HepG2 (cell line): ENCODE results near the gene UNC5CL. TPM values are rescaled to one million over a fixed set of nuclear protein-coding genes. Genes with fewer than 3 reads are reported as not detected.

Experiments
- BORCS8-MEF2B ChIP-seq: sonication (generic); formaldehyde crosslinking; IDR thresholded peaks from 2 replicates; pipeline ENCODE4 v1.8.0; 2022; ENCODE audit warnings: mild to moderate bottlenecking, missing genetic modification reagents
- CBX2 ChIP-seq, 2 experiments: fragments of 200-600 bp in 1 of 2; sonication (generic); formaldehyde crosslinking in 1 of 2; IDR thresholded peaks; 2 replicates each; pipeline versions ENCODE4 v1.7.0 to v1.8.1; 2018 to 2022; ENCODE audit warnings: low read depth in 2 of 2, low read length in 1 of 2, mild to moderate bottlenecking in 1 of 2, missing genetic modification reagents in 1 of 2
- CEBPG ChIP-seq: IDR thresholded peaks from 2 replicates; pipeline ENCODE4 v1.6.1; 2016
- CENPBD1 ChIP-seq: sonication (generic); formaldehyde crosslinking; IDR thresholded peaks from 2 replicates; pipeline ENCODE4 v1.8.0; 2022; ENCODE audit warnings: missing genetic modification reagents, low read depth, mild to moderate bottlenecking, borderline replicate concordance
- CTCF ChIP-seq: sonication (generic); formaldehyde crosslinking; IDR thresholded peaks from 2 replicates; pipeline ENCODE4 v1.5.0; 2020; ENCODE audit warnings: mild to moderate bottlenecking, missing genetic modification reagents, moderate library complexity
- GABPA ChIP-seq, 2 experiments: IDR thresholded peaks; 2 replicates each; pipeline ENCODE4 v1.6.1; 2011 to 2016; ENCODE audit warnings: low read depth in 2 of 2, low read length in 1 of 2, missing biosample characterization in 1 of 2, missing genetic modification characterization in 1 of 2
- HINFP ChIP-seq: sonication (generic); formaldehyde crosslinking; IDR thresholded peaks from 2 replicates; pipeline ENCODE4 v1.4.0; 2020; ENCODE audit warnings: low read depth, mild to moderate bottlenecking, missing genetic modification reagents
- MIXL1 ChIP-seq: IDR thresholded peaks from 2 replicates; pipeline ENCODE4 v1.6.1; 2016
- NKX3-1 ChIP-seq: sonication (generic); formaldehyde crosslinking; IDR thresholded peaks from 2 replicates; pipeline ENCODE4 v1.5.0; 2020; ENCODE audit warnings: missing genetic modification reagents
- NRL ChIP-seq: sonication (generic); formaldehyde crosslinking; IDR thresholded peaks from 2 replicates; pipeline ENCODE4 v1.5.0; 2020; ENCODE audit warnings: missing genetic modification reagents, mild to moderate bottlenecking, moderate library complexity, borderline replicate concordance
- PTBP1 ChIP-seq: fragments of 200-400 bp; formaldehyde crosslinking; IDR thresholded peaks from 2 replicates; pipeline ENCODE4 v1.6.1; 2018; ENCODE audit warnings: low read length, low read depth; ENCODE audit not compliant: poor library complexity, severe bottlenecking
- SP1 ChIP-seq, 2 experiments: fragments of 450-650 bp in 1 of 2; sonication (generic) in 1 of 2; formaldehyde crosslinking in 1 of 2; IDR thresholded peaks; 2 replicates each; pipeline versions ENCODE4 v1.4.0 to v1.6.1; 2016 to 2020; ENCODE audit warnings: missing genetic modification reagents in 1 of 2
- XBP1 ChIP-seq: sonication (generic); formaldehyde crosslinking; IDR thresholded peaks from 2 replicates; pipeline ENCODE4 v1.5.0; 2020; ENCODE audit warnings: missing genetic modification reagents
- ZBTB26 ChIP-seq: IDR thresholded peaks from 2 replicates; pipeline ENCODE4 v1.6.1; 2016; ENCODE audit warnings: missing compliant biosample characterization, missing genetic modification reagents, borderline replicate concordance
- ZBTB42 ChIP-seq: sonication (generic); formaldehyde crosslinking; IDR thresholded peaks from 2 replicates; pipeline ENCODE4 v1.5.0; 2020; ENCODE audit warnings: mild to moderate bottlenecking, missing genetic modification reagents
- ZFP82 ChIP-seq: sonication (generic); formaldehyde crosslinking; IDR thresholded peaks from 2 replicates; pipeline ENCODE4 v1.5.1; 2020; ENCODE audit warnings: mild to moderate bottlenecking, missing genetic modification reagents, borderline replicate concordance
- ZNF143 ChIP-seq: sonication (generic); formaldehyde crosslinking; IDR thresholded peaks from 2 replicates; pipeline ENCODE4 v1.4.0; 2020; ENCODE audit warnings: missing genetic modification reagents
- ZNF501 ChIP-seq: sonication (generic); formaldehyde crosslinking; IDR thresholded peaks from 2 replicates; pipeline ENCODE4 v1.5.1; 2020; ENCODE audit warnings: mild to moderate bottlenecking, moderate library complexity, missing genetic modification reagents
- ZNF557 ChIP-seq: sonication (generic); formaldehyde crosslinking; IDR thresholded peaks from 2 replicates; pipeline ENCODE4 v1.4.0; 2020; ENCODE audit warnings: missing genetic modification reagents
- ZNF567 ChIP-seq: sonication (generic); formaldehyde crosslinking; IDR thresholded peaks from 2 replicates; pipeline ENCODE4 v1.8.1; 2023; ENCODE audit warnings: mild to moderate bottlenecking, missing genetic modification reagents, borderline replicate concordance
- ZNF570 ChIP-seq: sonication (generic); formaldehyde crosslinking; IDR thresholded peaks from 2 replicates; pipeline ENCODE4 v1.4.0; 2020; ENCODE audit warnings: mild to moderate bottlenecking, missing genetic modification reagents, borderline replicate concordance
- ZNF605 ChIP-seq: sonication (generic); formaldehyde crosslinking; IDR thresholded peaks from 2 replicates; pipeline ENCODE4 v1.8.0; 2022; ENCODE audit warnings: mild to moderate bottlenecking, missing genetic modification reagents
- ZNF652 ChIP-seq: IDR thresholded peaks from 2 replicates; pipeline ENCODE4 v1.6.1; 2016; ENCODE audit warnings: low read depth, borderline replicate concordance
- ZNF781 ChIP-seq: sonication (generic); formaldehyde crosslinking; IDR thresholded peaks from 2 replicates; pipeline ENCODE4 v1.5.1; 2020; ENCODE audit warnings: borderline replicate concordance, mild to moderate bottlenecking, missing genetic modification reagents; ENCODE audit errors: not compliant biosample characterization
- ZNF782 ChIP-seq: sonication (generic); formaldehyde crosslinking; IDR thresholded peaks from 2 replicates; pipeline ENCODE4 v1.4.0; 2020; ENCODE audit warnings: missing genetic modification reagents, mild to moderate bottlenecking, borderline replicate concordance
- ZSCAN25 ChIP-seq: sonication (generic); formaldehyde crosslinking; IDR thresholded peaks from 2 replicates; pipeline ENCODE4 v1.8.0; 2022; ENCODE audit warnings: mild to moderate bottlenecking, missing genetic modification reagents
- polyA plus RNA-seq, 8 experiments: library from polyadenylated mRNA; depleted of rRNA in 3 of 8; stranded (reverse) in 7 of 8; unstranded in 1 of 8; fragments of >200 nt; fragmentation: Illumina TruSeq in 4 of 8; extraction: Trizol in 4 of 8; gene quantifications; 2 replicates each; pipeline versions ENCODE4 v1.2.1 to v1.2.3, GENCODE V29; 2011 to 2016; ENCODE audit warnings: low read depth in 4 of 8, missing spikeins in 1 of 8, mixed read lengths in 1 of 8; ENCODE audit not compliant: insufficient read depth in 1 of 8
- total RNA-seq, 5 experiments: library from RNA; depleted of rRNA; stranded (reverse); fragments of >200 nt; fragmentation: Illumina TruSeq; extraction: Trizol; gene quantifications; 2 replicates each; pipeline ENCODE4 v1.2.3, GENCODE V29; 2016; ENCODE audit warnings: low read depth in 1 of 5

Gene UNC5CL
- total and polyA plus RNA-seq, 2 of the 13 experiments (the other 11 are each of a cell fraction or from before 2014, with no cell fraction given): 2.4 to 2.5 TPM

- TF ChIP-seq MIXL1 (CRISPR knock-in tag): peak; percentile 34; the same call in 1 of the 2 replicates
- no peak for TF ChIP-seq ZBTB42 (CRISPR knock-in tag)
- TF ChIP-seq ZNF781 (CRISPR knock-in tag): no peak
- TF ChIP-seq NRL: no peak
- no peak for TF ChIP-seq NKX3-1 (CRISPR knock-in tag)
- TF ChIP-seq CBX2 (IDR thresholded peaks at IDR 0.05; ENCODE audit: low read depth, low read length): no peak
- TF ChIP-seq CBX2 (CRISPR knock-in tag; IDR thresholded peaks at IDR 0.05; ENCODE audit: low read depth): no peak
- TF ChIP-seq ZNF782 (CRISPR knock-in tag): no peak
- no peak for TF ChIP-seq PTBP1
- TF ChIP-seq SP1 (IDR thresholded peaks at IDR 0.05): no peak
- peak; percentile 64; the same call in 1 of the 2 replicates for TF ChIP-seq SP1 (CRISPR knock-in tag; IDR thresholded peaks at IDR 0.05)
- 0 out of 2 replicates have a peak, but pooled peaks have one; percentile 4 for TF ChIP-seq ZFP82
- TF ChIP-seq ZNF570: 0 out of 2 replicates have a peak, but pooled peaks have one; percentile 29
- TF ChIP-seq ZNF501 (CRISPR knock-in tag): no peak
- TF ChIP-seq ZBTB26: no peak
- no peak for TF ChIP-seq ZNF652
- no peak for TF ChIP-seq XBP1
- TF ChIP-seq HINFP (CRISPR knock-in tag): no peak
- TF ChIP-seq BORCS8-MEF2B (CRISPR knock-in tag): no peak
- TF ChIP-seq GABPA (IDR thresholded peaks at IDR 0.05; ENCODE audit: low read depth, low read length): 0 out of 2 replicates have a peak, but pooled peaks have one; percentile 41
- TF ChIP-seq GABPA (CRISPR knock-in tag; IDR thresholded peaks at IDR 0.05; ENCODE audit: low read depth): 0 out of 2 replicates have a peak, but pooled peaks have one; percentile 40
- TF ChIP-seq ZNF557: no peak
- TF ChIP-seq ZSCAN25 (CRISPR knock-in tag): 0 out of 2 replicates have a peak, but pooled peaks have one; percentile 5
- no peak for TF ChIP-seq ZNF567
- no peak for TF ChIP-seq ZNF143
- TF ChIP-seq CTCF: no peak; the same call in 1 of the 2 replicates
- TF ChIP-seq CENPBD1 (CRISPR knock-in tag): 0 out of 2 replicates have a peak, but pooled peaks have one; percentile 20
- TF ChIP-seq ZNF605 (CRISPR knock-in tag): no peak
- TF ChIP-seq CEBPG (CRISPR knock-in tag): no peak
Observed at GRCh38 chr6:41071501-41071922, 32.5 kb upstream of the UNC5CL start (continued).
